Esophagus squamous epithelium (tissue), 4 donors: ENCODE results near the gene CCDC81.

Experiments used
- POLR2A ChIP-seq, 4 donors: fragments of 450-650 bp; IDR thresholded peaks; one replicate each; pipeline ENCODE4 v1.6.1; 2017; ENCODE audit warnings: antibody characterized with exemption in 4 of 4, mild to moderate bottlenecking in 4 of 4, moderate library complexity in 3 of 4
- TF ChIP-seq, protein P1 (sequence below), 6 experiments: fragments of 450-650 bp in 4 of 6; fragments of 200-600 bp in 2 of 6; sonication (generic) in 2 of 6; IDR thresholded peaks; one replicate each; pipeline ENCODE4 v1.5.1; 2016 to 2019; ENCODE audit warnings: antibody characterized with exemption in 6 of 6, mild to moderate bottlenecking in 4 of 6, moderate library complexity in 4 of 6

DNA sequence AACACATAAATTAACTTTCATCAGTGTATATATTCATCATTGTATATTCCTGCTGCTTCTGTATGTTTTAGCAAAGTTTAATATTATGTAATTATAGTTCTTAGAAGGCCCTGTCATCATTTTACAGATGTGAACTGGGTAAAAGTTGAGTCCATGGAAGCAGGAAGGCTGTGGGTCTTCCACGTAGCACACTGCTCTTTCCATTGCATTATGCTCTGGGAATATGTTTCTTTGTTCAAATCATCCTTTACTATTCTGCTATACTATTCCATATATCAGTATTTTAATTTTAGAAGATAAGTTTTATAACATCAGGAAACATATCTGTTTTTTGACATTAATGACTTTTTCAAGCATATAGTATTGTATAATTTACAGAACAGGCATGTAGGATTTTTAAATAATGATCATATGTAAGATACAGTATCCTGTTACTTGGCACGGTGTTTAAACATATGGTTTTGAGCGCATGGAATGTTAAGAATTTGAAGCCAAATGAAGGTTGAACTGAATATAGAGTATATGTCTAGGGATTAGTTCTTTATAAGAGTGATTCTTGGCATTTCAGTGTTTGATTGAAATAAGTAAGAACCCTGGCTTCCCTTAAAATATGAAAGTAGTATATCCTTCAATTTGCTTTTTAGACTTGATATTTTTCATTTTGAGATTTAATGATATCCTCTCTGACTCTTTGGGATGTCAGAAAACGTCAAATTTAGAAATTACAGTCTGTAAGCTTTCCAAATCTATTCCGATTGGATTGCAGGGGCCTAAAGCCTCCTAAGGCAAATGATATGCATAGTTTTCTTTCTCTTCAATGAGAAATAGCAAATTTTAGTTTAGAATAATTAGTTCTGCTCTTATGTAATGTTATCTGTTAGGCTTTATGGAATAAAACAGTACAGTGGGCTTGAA lies 8.6 kb downstream of the CCDC81 start:
- TF ChIP-seq, protein P1, sequence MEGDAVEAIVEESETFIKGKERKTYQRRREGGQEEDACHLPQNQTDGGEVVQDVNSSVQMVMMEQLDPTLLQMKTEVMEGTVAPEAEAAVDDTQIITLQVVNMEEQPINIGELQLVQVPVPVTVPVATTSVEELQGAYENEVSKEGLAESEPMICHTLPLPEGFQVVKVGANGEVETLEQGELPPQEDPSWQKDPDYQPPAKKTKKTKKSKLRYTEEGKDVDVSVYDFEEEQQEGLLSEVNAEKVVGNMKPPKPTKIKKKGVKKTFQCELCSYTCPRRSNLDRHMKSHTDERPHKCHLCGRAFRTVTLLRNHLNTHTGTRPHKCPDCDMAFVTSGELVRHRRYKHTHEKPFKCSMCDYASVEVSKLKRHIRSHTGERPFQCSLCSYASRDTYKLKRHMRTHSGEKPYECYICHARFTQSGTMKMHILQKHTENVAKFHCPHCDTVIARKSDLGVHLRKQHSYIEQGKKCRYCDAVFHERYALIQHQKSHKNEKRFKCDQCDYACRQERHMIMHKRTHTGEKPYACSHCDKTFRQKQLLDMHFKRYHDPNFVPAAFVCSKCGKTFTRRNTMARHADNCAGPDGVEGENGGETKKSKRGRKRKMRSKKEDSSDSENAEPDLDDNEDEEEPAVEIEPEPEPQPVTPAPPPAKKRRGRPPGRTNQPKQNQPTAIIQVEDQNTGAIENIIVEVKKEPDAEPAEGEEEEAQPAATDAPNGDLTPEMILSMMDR (IDR thresholded peaks at IDR 0.05), result no peak
- no peak for TF ChIP-seq POLR2A (IDR thresholded peaks at IDR 0.05)
